RCC 7860 (cell line): ENCODE data around the gene LHX2.

ENCODE experiments used
- DNase-seq: peaks from one replicate; pipeline ENCODE4 v3.0.0-alpha.2; 2015; ENCODE audit warnings: low spot score
- FAIRE-seq: peaks from 2 replicates; lab custom pipeline; 2012; peaks lifted over from hg19 to GRCh38; lab: Jason Lieb, UNC

Gene LHX2

DNA sequence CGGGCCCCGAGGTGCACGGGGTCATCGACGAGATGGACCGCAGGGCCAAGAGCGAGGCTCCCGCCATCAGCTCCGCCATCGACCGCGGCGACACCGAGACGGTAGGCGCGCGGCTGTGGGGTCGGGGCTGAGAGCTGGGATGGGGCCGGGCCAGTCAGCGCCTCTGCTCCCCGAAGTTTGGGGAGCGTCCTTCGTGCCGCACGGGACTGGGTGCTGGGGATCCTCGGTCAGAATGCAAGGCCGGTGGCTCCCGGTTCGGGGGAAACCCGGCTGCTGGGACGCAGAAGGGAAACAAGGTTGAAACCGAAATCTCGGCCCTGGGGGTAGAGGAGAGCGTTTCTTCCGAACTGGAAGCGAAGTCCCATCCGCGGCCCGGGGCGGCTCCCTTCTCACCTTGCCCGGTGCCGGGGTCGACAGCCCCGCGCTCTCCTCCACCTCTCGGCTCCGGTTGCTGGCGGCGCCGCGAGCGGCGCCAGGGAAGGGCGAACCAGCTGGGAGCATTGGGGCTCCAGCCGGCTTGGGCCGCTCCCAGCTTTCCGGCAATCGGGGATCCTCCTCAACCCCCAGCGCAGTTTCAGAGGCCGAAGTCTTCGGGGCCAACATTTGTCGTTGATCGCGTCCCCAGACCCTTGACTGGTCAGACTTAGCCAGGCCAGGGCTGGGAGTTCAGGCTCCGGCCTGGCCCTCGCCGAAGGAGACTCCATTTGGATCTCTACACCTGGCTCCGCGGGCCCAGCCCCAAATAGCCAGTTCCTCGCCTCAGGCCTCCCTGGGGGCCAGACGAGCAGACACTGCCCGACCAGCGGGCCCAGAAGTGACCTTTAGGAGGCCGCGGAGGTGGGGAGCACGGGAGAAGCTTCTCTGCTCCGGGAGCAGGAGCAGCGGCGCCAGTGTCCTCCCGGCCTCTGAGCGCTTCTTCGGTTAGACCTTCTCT is 1.1 kb downstream of the LHX2 start:
- DNase-seq, result no peak
- FAIRE-seq, result no peak

DNA sequence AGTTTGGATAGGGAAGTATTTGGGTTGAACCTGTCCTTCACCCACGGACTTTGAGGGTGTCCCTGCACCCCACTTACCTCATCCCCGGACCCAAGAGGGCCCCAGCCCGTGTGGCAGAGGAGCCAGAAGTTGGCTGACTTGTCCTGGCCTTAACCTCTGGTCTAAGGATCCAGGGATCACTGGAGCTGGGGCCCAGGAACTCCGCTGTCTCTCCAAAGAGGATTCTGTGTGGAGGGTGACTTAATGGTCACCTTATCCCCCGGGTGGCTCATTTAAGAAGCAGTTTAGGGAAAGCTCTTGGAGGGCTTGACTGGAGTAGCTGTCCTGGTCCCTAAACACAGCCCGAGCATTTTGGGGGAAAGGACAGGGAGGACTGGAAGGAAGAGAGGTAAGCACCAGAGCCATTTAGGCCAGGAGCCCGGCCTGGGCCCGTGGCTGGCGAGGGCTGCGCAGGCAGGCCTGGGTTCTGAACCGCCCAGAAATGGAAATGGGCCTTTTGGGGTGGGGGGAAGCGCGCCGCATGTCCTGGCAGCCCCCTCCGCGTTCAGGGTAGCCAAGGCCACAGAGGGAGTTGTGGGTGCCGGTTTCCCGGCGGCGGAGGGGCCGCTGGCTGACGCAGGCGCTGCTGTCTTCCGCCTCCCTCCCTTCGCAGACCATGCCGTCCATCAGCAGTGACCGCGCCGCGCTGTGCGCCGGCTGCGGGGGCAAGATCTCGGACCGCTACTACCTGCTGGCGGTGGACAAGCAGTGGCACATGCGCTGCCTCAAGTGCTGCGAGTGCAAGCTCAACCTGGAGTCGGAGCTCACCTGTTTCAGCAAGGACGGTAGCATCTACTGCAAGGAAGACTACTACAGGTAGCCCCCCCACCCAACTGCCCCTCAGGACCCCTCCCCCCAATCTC is 2.0 kb downstream of the LHX2 start:
- DNase-seq, result no peak
- no peak for FAIRE-seq

DNA sequence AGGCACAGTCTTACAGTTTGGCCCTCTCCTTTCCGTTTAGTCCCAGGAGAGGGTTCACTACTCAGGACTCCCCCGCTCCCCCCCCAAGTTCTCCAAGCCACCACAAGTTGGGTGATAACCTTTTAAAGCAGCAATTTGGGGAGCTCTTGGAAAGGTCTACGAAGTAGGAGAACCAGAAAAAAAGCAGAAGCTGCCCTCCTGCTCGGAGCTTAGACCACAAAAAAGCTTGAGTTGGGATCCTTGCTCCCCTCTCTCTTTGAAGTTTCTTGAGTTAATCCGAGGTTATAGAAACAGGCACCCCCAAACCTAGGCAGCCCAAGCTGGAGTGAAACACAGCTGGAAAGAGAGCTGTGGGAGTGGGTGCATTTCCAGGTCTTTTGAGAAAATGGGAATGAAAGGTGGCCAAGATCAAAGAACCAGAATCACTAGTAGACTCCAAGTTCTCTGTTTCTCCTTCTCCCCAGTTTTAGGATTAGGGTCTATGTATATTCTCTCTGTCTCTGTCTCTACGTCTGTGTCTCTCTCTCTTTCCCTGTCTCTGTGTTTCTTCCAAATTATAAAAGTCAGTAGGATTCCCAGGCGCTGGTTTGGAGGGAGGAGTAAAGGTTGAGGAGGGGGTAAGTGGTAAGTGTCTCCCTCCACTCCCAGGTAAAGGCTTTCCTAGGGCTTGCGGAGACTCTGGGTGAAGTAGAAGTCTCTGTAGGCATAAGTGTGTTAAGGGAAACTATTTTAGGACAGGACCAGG is 2.8 kb downstream of the LHX2 start:
- FAIRE-seq, result no peak
- DNase-seq, result no peak

DNA sequence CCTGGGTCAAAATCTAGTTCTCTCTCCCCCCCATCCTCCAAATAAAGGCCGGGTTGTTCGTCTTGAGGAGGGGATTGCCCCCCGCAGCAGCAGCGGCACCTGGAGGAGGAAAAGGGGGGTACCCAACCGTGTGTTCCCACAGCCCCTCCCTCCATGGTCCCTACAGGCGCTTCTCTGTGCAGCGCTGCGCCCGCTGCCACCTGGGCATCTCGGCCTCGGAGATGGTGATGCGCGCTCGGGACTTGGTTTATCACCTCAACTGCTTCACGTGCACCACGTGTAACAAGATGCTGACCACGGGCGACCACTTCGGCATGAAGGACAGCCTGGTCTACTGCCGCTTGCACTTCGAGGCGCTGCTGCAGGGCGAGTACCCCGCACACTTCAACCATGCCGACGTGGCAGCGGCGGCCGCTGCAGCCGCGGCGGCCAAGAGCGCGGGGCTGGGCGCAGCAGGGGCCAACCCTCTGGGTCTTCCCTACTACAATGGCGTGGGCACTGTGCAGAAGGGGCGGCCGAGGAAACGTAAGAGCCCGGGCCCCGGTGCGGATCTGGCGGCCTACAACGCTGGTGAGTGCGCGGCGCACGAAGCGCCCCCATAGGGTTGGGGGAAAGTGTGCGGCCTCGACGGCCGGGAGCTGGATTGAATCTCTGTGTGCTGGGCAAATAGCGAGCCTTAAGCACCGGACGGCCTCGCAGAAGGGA is 3.5 kb downstream of the LHX2 start:
- DNase-seq (no peak), FAIRE-seq (no peak)

DNA sequence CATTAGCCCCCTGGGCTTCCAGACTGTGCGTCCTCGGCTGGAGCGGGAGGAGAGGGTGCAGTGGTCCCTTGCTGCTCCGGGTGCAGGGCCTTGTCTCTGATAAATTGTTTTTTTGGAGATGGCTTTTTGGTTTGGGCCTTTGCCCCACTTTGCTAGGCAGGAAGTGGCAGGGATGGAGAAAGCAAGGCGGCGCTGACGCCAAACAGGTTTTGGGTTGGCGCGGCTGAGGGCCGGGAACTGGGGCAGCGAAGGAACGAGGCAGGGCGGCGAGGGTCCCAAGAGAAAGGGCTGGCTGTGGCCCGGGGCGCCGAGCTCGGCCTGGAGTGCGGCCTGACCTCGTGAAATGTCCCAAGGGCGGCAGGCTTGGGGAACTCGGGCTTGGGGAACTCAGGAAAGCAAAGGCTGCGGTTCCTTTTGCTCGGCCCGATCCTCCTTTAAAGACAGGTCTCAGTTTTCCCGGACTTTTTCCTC is 4.1 kb downstream of the LHX2 start:
- DNase-seq, result no peak
- FAIRE-seq, result no peak

DNA sequence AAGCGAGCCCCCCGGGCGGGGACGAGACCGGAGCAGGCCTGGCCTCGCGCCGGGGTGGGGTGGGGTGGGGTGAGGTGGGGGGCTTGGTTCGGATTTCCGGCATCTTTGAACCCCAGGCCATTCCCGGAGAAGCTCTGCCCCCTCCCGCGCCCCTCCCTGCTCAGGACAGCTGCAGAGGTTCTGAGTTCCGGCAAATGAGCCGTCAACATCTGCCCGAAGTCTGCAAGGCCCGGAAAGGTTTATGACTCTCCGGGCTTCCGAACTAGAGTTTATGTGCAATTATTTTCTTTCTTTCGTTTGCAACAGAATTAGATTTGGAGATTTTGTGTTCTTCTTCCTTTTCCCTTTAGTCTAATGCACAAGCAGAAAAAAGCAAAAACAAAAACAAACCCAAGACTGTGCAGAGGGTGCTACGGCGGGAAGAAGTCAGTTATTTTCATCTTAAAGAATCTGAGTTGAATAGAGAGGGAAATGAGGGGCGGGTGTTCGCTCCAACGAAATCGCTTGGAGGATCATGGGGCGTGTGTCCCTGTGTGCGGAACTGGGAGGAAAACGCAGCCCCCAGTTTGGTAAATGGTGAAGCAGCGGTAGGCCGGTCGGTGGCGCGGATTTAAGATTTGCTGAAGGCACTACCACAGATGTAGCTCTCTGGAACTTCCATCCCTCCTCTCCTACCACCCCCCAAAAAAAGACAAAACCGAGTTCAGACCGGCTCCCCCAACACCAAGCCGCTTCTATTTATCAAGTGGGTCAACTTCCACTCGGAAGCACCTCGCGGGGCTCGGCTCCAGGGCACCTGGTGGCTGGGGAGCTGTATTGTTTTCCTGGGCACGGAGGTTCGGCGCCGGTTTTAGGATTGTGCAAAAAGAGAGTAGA is 4.8 kb downstream of the LHX2 start:
- FAIRE-seq (no peak), DNase-seq (no peak)

DNA sequence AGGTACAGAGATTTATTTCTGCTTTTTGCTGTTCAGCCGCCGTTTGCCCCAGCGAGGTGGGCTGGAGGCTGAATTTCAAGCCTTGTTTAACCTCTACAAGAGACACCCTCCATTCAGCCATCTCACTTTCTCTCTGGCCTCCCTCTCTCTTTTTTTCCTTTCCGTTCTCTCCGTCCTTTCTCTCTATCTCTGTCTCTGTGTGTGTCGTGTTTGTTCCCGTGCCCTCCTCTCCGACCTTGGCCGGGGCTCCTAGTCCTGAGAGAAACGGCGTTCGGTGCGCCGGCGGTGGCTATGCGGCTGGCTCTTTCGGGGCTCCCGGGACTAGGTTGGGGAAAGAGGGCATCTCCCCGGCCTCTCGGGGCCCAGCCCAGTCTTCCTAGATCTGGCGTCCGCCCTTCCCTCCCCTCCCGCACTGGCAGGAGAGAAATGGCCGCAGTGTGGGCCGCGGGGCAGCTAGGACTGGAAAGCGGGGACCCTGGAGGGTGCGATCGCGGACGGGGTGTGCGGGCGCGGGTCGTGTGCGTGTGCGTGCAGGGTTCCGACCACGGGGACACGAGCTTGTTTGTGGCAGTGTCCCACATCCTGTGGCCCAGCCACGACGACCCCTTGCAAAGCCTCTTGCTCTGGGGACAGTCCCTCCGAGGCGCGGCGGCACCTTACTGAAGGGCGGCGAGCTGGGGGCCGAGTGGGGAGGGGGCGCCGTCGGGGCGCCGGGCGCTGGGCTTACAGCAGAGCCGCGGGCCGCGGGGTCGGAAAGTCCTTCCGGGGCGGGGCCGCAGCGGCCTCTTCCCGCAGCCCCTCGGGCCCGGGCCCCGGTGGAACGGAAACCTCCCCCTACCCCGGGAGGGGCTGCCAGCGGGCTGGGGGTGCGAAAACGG is 5.7 kb downstream of the LHX2 start:
- no peak for FAIRE-seq

DNA sequence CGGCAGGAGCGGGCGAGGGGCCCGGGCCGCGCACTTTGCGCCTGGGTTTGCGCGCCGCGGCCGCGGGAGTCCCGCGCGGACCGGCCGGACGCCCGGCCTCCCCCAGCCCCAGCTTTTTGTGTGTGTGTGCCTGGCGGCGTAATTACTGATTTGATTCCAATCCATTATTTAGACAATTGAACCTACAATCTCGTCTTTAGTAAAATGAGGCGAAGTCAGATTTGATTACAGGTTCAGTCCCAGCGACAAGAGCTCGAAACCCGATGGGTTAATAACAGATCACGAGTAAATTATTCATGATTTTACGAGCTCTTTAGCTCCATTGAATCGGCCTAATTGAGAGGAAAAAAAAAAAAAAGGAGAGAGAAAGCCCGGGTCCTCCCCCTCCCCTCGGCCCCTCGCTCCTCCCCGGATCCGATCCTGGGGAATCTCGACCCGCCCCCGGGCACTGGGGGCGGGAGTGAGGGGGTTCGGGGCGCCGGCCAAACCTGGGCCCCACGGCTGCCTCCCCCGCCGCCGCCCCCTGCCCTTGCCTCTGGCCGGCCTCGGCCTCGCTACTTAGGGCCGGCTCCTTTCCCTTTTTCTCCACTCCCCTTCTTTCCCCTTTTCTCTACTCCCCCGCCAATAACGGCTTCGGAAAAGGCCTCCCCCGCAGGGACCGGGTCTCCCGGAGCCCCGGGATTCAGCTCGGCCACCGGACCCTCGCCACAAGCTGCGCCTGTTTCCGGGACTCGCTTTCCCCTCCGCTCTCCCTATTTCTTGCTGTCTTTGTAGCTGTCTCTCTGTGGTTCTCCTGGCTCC is 6.6 kb downstream of the LHX2 start:
- FAIRE-seq, result no peak
- no peak for DNase-seq

More for the DNA sequence above, 5.7 kb downstream of the LHX2 start:
- DNase-seq, result no peak

DNA sequence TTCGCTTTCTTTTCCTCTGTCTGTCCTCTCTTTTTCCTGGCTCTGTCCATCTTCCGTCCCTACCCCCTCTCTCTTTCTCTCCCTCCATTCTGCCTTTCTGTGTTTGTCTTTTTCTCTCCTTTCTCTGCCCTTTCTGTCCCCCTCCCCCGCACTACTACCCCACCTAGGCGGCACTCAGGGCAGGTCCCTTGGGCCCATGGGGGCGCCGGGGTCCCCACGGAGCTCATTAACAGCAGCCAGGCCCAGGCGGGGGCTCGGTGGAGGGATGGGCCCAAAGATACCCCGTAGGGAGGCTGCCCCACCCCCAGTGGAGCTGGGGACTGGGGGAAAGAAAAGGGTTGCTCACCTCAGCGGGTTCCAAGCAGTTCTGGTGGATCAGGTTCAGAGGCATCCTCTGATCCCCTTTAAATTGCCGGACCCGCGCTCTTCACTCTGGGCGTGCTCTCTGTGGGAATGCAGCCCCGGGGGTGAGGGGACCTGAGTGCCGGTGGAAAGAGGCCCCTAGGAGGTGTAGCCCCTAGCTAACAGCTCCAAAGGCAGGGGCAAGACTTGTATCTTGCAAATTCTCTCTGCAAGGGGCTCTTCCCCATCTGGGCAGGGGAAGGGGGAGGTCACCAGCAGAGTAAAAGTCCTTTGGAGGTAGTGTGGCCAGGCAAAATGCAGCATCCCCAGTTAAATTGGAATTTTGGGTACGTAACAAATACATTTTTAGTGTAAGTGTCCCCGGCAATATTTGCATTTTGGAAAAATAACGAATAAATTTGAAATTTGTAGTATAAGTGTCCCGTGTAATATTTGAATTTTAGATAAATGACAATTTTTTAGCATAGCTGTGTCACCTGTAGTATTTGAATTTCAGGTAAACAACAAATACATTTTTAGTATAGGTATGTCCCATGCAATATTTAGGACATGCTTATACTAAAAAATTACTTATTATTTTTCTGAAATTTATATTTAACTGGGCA is 7.4 kb downstream of the LHX2 start:
- FAIRE-seq (no peak), DNase-seq (no peak)

DNA sequence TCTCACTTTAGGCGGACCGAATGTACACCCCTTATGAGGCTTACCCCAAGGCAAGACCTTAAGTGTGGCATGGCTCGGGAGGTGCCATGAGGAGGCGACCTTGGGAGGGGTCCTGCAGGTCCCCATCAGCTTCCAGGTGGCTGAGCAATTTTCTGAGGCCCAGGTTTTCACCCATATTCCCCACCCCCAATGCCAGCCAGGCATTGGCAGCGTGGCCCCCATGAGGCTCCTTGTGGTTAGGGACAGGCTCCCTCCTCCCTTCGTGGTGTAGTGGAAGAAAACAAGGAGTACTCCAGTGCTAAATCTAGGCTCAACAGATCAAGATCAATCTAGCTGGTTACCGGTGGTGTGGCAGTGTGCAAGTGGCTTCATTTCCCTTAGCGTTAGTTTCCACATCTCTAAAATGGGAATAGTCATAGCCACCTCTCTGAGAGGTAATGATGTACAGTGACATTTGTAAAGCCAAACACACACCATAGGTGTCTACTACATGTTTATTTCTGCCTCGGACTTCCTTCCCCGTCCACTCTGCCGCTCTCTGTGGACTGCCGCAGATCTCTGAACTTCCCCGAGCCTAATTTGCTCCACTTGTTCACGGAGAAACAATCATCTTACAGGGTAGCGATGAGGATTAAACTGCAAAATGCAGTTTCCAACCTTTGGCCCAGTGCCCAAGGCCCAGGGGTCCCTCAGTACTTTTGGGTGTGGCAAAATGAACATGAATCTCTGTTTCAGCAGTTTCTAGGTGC is 8.4 kb downstream of the LHX2 start:
- no peak for FAIRE-seq
- DNase-seq, result no peak

DNA sequence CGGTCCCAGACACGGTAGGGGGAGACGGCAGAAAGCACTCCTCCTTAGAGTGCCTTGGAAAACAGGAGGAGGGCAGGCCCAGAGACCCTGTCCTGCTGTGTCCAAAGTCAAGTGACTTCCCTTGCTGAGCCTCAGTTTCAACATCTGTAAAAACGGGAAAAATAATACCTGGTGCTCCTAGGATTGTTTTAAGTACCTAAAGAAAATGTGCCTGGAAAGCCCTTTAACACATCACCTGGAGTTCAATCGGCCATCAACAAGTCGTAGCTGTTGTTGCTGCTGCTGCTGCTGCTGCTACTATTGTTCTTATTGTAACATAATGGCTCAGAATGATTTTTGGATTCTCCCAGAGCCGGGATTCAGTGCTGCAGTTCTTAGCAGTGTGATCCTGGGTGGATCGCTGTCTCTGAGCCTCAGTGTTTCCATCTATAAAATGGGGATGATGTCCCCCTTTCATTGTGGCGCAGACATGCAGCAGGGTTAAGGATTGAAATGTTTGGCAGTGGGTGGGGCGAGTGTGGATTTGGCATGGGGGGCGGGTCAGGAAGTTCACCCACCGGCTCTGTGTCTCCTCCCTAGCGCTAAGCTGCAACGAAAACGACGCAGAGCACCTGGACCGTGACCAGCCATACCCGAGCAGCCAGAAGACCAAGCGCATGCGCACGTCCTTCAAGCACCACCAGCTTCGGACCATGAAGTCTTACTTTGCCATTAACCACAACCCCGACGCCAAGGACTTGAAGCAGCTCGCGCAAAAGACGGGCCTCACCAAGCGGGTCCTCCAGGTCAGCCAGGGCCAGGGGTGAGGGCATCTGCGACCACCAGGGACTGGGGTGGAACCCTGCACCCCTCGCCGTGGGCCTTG is 9.2 kb downstream of the LHX2 start:
- DNase-seq (no peak), FAIRE-seq (no peak)

DNA sequence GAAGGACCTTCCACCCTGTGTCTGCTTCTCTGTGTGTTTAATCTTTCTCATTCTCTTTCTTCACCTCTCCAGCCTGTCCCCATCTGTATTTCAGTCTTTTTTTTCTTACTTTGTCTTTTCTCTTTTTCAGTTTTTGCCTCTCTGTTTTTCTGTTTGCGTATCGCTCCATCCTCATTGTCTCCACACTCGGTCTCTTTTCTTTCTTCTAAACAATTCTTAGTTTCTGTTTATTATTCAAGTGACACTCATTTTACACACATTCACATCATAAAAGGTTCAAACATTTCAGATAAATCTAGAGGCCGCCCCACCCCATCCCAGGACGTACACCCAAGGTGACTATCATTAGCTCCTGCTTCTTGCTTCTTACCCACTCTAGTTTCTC is 9.8 kb downstream of the LHX2 start:
- no peak for FAIRE-seq
- DNase-seq, result no peak

DNA sequence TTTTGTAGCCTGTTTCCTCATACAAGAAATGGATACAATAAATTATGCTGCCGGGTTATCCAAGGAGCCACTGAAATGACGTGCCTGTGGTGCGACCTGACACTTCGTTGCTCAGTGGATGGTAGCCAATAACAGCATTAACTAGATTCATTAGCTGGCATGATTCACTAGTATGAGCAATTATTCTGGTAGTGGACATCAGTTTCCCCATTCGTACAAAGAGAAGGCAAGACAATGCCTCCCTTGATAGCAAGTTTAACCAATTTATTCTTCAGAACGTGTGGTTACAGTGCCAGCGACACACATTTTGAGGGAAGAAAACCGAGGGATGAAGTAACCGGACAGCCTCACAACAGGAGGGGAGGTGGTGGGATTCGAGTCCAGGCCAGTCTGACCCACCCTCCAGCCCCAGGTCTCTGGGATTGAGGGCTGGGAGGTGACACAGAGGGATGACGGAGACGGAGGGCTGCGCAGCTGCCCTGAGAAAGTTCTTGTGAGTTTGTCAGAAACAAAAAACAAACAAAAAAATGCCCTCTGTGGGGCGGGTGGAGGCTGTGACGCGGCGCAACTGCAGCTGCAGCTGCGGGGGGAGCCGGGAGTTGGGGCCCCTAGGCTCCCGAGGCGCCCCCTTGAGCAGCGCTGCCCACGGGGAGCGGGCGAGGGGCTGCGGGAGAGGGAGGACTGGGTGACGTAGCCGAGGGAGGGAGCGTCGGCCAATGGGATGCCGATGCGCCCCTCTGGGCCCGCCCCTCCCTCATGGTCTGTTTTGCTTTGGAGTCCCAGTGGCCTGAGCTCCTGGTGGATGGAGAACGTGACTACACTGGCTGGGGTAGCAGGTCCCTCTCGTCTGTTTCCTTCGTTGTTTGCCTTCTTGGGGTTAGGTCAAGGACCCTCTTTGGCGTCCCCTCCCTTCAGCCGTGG is 10.9 kb downstream of the LHX2 start:
- DNase-seq (no peak), FAIRE-seq (no peak)

DNA sequence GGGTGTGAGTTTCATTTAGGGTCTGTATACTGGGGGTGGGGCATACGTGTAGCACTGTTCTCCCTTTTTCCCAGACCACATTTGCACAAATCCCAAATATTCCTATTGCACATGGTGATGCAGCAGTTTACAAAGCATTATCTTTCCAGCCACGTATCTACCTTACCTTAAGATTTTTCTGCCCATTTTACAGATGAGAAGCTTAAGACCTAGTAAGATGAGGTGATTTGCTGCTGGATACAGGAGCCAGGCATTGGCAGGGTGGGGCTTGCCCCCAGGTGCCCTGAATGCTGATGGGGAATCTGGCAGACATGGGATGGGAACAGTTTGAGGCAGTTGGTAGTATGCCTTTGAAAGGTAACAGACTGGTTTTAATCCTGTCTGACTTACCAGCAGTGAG is 12.5 kb downstream of the LHX2 start:
- FAIRE-seq (no peak), DNase-seq (no peak)
